DMS53 treated with DMSO at 0.1 percent for 48 hours (cell line): ENCODE results near the gene SPAG17.

Experiments used
- DNase-seq: peaks from one replicate; lab custom pipeline; 2025; ENCODE audit not compliant: unreplicated experiment; lab: John Stamatoyannopoulos, UW

Gene SPAG17

GRCh38 chr1:118122234-118123004 is 62.6 kb downstream of the SPAG17 start:
- no peak for DNase-seq

GRCh38 chr1:118118873-118119463 is 66.1 kb downstream of the SPAG17 start:
- no peak for DNase-seq

GRCh38 chr1:118118469-118118868 is 66.6 kb downstream of the SPAG17 start:
- DNase-seq = peak; percentile 22

GRCh38 chr1:118117521-118117920 is 67.5 kb downstream of the SPAG17 start:
- no peak for DNase-seq

- DNase-seq = peak; percentile 64
These were observed 68.1 kb downstream of the SPAG17 start for GRCh38 chr1:118116909-118117308.

GRCh38 chr1:118116401-118116800 is 68.6 kb downstream of the SPAG17 start:
- DNase-seq = no peak

- DNase-seq = no peak
These were observed 69.3 kb downstream of the SPAG17 start for GRCh38 chr1:118115567-118116295.

- no peak for DNase-seq
These were observed 71.8 kb downstream of the SPAG17 start for GRCh38 chr1:118113261-118113660.

GRCh38 chr1:118110580-118110979 is 74.4 kb downstream of the SPAG17 start:
- DNase-seq = no peak

- no peak for DNase-seq
These were observed 80.1 kb downstream of the SPAG17 start for GRCh38 chr1:118104951-118105350.

GRCh38 chr1:118102445-118102844 is 82.6 kb downstream of the SPAG17 start:
- DNase-seq = no peak

- no peak for DNase-seq
These were observed 83.0 kb downstream of the SPAG17 start for GRCh38 chr1:118101999-118102398.

- no peak for DNase-seq
These were observed 83.5 kb downstream of the SPAG17 start for GRCh38 chr1:118101515-118101844.

- DNase-seq = peak; percentile 71
These were observed 84.1 kb downstream of the SPAG17 start for GRCh38 chr1:118100686-118101514.

- DNase-seq = no peak
These were observed 85.3 kb downstream of the SPAG17 start for GRCh38 chr1:118099686-118100085.

GRCh38 chr1:118097622-118098348 is 87.2 kb downstream of the SPAG17 start:
- DNase-seq = no peak

GRCh38 chr1:118093017-118093416 is 92.0 kb downstream of the SPAG17 start:
- DNase-seq = no peak

GRCh38 chr1:118090130-118090529 is 94.9 kb downstream of the SPAG17 start:
- no peak for DNase-seq

GRCh38 chr1:118085365-118085764 is 99.7 kb downstream of the SPAG17 start:
- DNase-seq = no peak

- DNase-seq = no peak
These were observed 100.6 kb downstream of the SPAG17 start for GRCh38 chr1:118084400-118084799.

- DNase-seq = no peak
These were observed 102.0 kb downstream of the SPAG17 start for GRCh38 chr1:118082984-118083383.
